Thymus (tissue), 11 donors: ENCODE measurements around the gene MAN2C1. TPM values are rescaled to one million over a fixed set of nuclear protein-coding genes. Genes with fewer than 3 reads are reported as not detected.
A peak's percentile ranks its signal among the peaks of the same experiment; 100 is the strongest.
"Not testable (repeated sequence)": the region's sequence is repeated elsewhere in the genome, so short reads cannot be mapped to it uniquely, and the experiment has no call there.

Source experiments
- DNase-seq, 9 donors: peaks; one replicate each; pipeline ENCODE4 v3.0.0-alpha.2; 2013; ENCODE audit warnings: low spot score in 9 of 9, low read depth in 6 of 9, missing footprints in 1 of 9
- H3K27ac ChIP-seq, 2 donors: one replicate each; pipeline ENCODE4 v1.5.1; 2013; ENCODE audit warnings: control low read depth in 1 of 2, low read depth in 1 of 2, low read length in 1 of 2, mild to moderate bottlenecking in 1 of 2, moderate library complexity in 1 of 2
- H3K27me3 ChIP-seq, 2 donors: one replicate each; pipeline ENCODE4 v1.5.1; 2013; ENCODE audit warnings: low read length in 1 of 2; ENCODE audit not compliant: control insufficient read depth in 2 of 2, insufficient read depth in 1 of 2
- H3K36me3 ChIP-seq, 2 donors: one replicate each; pipeline ENCODE4 v1.5.1; 2013; ENCODE audit warnings: low read length in 1 of 2, mild to moderate bottlenecking in 1 of 2, moderate library complexity in 1 of 2; ENCODE audit not compliant: control insufficient read depth in 2 of 2, insufficient read depth in 2 of 2
- H3K4me1 ChIP-seq, 2 donors: one replicate each; pipeline ENCODE4 v1.5.1; 2013; ENCODE audit warnings: low read length in 2 of 2; ENCODE audit not compliant: control insufficient read depth in 2 of 2, insufficient read depth in 2 of 2
- H3K4me3 ChIP-seq, 2 donors: one replicate each; pipeline ENCODE4 v1.5.1; 2013; ENCODE audit warnings: low read length in 2 of 2, control low read depth in 1 of 2, mild to moderate bottlenecking in 1 of 2
- H3K9me3 ChIP-seq, 2 donors: one replicate each; pipeline ENCODE4 v1.5.1; 2013; ENCODE audit warnings: low read length in 1 of 2, mild to moderate bottlenecking in 1 of 2; ENCODE audit not compliant: control insufficient read depth in 2 of 2, insufficient read depth in 1 of 2
- WGBS: extraction: QIAGEN DNeasy Blood & Tissue Kit; methylation state at CpG from one replicate; pipeline ENCODE4 v1.1.7; 2013; 5-methylcytosine and 5-hydroxymethylcytosine counted together
- polyA plus RNA-seq: library from polyadenylated mRNA; stranded (reverse); fragments of 200-250 nt; gene quantifications from one replicate; pipeline ENCODE4 v1.2.3, GENCODE V29; 2013
- total RNA-seq: library from RNA; stranded (reverse); fragments of 120-200 nt; gene quantifications from one replicate; pipeline ENCODE4 v1.2.4, GENCODE V29; 2013
- donor health status: healthy.

Gene MAN2C1
- total and polyA plus RNA-seq, 2 donors: 64.3 to 280 TPM

GRCh38 chr15:75339531-75340240 lies 28.7 kb downstream of the MAN2C1 start:
- no peak for DNase-seq
- H3K4me3 ChIP-seq: no peak overlapping the region

GRCh38 chr15:75338661-75339240 lies 29.7 kb downstream of the MAN2C1 start:
- peaks cover 23 to 31% of the 10 kb centered on the region in 2 donors for H3K36me3 ChIP-seq
- no peak overlapping the region for H3K4me3 ChIP-seq
- no peak for DNase-seq
- H3K27ac ChIP-seq: no peak overlapping the region
- no peaks in the 10 kb centered on the region for H3K9me3 ChIP-seq
- WGBS: 98% methylated on average over 11 of the region's 11 CpGs
- H3K27me3 ChIP-seq: no peaks in the 10 kb centered on the region
- peaks cover 8 to 10% of the 10 kb centered on the region in 2 donors for H3K4me1 ChIP-seq

More at GRCh38 chr15:75339531-75340240, 28.7 kb downstream of the MAN2C1 start:
- Histone ChIP-seq H3K36me3 (peaks cover 23 to 31% of the 10 kb centered on the region in 2 donors), H3K9me3 (no peaks in the 10 kb centered on the region), H3K27me3 (no peaks in the 10 kb centered on the region), H3K4me1 (peaks cover 8 to 10% of the 10 kb centered on the region in 2 donors), H3K27ac (no peak overlapping the region)
- WGBS: 99% methylated on average over 13 of the region's 13 CpGs

DNA sequence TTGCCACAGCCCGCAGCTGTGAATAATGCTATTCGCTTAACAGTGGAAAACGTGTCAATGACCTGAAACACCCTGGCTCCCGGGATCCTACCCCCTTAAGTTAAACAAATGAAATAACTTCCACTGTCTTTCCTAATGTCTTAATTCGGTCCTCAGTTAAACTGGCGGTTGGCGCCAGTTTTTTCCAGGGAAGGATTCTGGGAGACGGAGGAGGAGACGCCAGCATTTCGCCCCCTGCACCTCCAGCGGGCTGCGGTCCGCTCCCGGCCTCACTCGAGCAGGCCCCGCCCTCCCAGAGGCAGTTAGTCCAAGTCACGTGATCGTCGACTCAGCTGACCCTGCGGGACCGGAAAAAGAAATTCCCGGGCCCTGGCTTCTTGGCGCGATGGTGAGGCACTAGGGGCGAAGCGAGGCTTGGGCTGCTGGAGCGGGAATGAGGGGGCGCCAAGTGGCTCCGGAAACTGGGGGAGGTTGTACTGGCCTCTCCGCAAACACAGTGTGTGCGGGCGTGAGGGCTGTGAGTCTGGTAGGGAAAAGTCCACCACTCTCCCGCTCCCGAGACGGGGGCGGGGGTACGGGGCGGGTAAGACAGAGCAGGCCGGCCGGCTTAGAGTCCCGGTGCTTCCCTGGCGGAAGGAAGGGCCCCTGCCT lies 32.6 kb downstream of the MAN2C1 start, which contains the start of gene COMMD4:
TSS of gene COMMD4 (plus strand) at position 359 of the 651 bp plus-strand sequence. CDS start at position 386, 27 bp downstream.
- WGBS: 1% methylated on average over 42 of the region's 42 CpGs
- no peaks in the 10 kb centered on the region for H3K9me3 ChIP-seq
- DNase-seq: peak; percentile 64 to 90 (median 77)
- H3K4me1 ChIP-seq: peaks cover 8 to 10% of the 10 kb centered on the region in 2 donors
- H3K36me3 ChIP-seq: peaks cover 13 to 24% of the 10 kb centered on the region in 2 donors
- peak within 1 kb of the TSS; percentile 62 to 68 for H3K4me3 ChIP-seq
- peak within 1 kb of the TSS; percentile 22 to 73 for H3K27ac ChIP-seq
- H3K27me3 ChIP-seq: no peaks in the 10 kb centered on the region

- Histone ChIP-seq H3K36me3 (peaks cover 12 to 19% of the 10 kb centered on the region in 2 donors), H3K9me3 (no peaks in the 10 kb centered on the region), H3K4me1 (peaks cover 8 to 10% of the 10 kb centered on the region in 2 donors), H3K27me3 (no peaks in the 10 kb centered on the region), H3K4me3 (peak overlapping the region; percentile 62 to 68), H3K27ac (no peak overlapping the region)
- 35% methylated on average over 3 of the region's 3 CpGs for WGBS
- peak in 1 of 9 donors; percentile 7 for DNase-seq
Measured at GRCh38 chr15:75335313-75335704, 33.1 kb downstream of the MAN2C1 start.

GRCh38 chr15:75333654-75334419 lies 34.6 kb downstream of the MAN2C1 start:
- 97% methylated on average over 15 of the region's 15 CpGs for WGBS
- H3K9me3 ChIP-seq, H3K4me3 ChIP-seq, H3K36me3 ChIP-seq, H3K27ac ChIP-seq, H3K27me3 ChIP-seq, DNase-seq: not testable (repeated sequence)
- peaks cover 8 to 10% of the 10 kb centered on the region in 2 donors for H3K4me1 ChIP-seq

- not testable (repeated sequence) for H3K27ac ChIP-seq, H3K9me3 ChIP-seq
Measured at GRCh38 chr15:75332093-75332492, 36.3 kb downstream of the MAN2C1 start.

DNA sequence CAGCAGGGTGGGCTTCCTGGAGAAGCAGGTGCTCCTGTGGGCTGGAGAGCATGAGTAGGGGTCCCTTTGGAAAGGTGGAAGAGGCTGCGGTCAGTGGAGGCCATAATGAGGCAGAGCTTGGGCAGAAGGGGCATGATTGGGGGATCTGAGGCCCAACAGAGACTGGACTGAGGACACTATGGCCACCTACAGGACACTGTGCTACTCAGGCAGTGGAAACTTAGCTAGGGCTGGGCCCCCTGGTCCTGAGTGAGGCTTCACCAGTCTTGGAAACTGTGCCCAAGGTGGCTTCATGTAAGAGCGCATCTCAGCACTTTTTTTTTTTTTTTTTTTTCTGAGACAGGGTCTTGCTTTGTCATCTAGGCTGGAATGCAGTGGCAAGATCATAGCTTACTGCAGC lies 38.8 kb downstream of the MAN2C1 start:
- no peaks in the 10 kb centered on the region for H3K4me1 ChIP-seq

More at GRCh38 chr15:75332093-75332492, 36.3 kb downstream of the MAN2C1 start:
- H3K36me3 ChIP-seq, H3K4me3 ChIP-seq, DNase-seq, H3K27me3 ChIP-seq: not testable (repeated sequence)
- peaks cover 8 to 10% of the 10 kb centered on the region in 2 donors for H3K4me1 ChIP-seq
- WGBS: 93% methylated on average over 7 of the region's 7 CpGs

GRCh38 chr15:75328493-75329314 lies 39.7 kb downstream of the MAN2C1 start:
- Histone ChIP-seq H3K27ac (no peak overlapping the region), H3K4me3 (no peak overlapping the region), H3K9me3 (no peaks in the 10 kb centered on the region), H3K4me1 (no peaks in the 10 kb centered on the region), H3K36me3 (no peaks in the 10 kb centered on the region), H3K27me3 (no peaks in the 10 kb centered on the region)
- WGBS: 77% methylated on average over 10 of the region's 10 CpGs
- no peak for DNase-seq

More for the DNA sequence above, 38.8 kb downstream of the MAN2C1 start:
- Histone ChIP-seq H3K27me3 (no peaks in the 10 kb centered on the region), H3K9me3 (no peaks in the 10 kb centered on the region), H3K4me3 (no peak overlapping the region), H3K36me3 (no peaks in the 10 kb centered on the region), H3K27ac (no peak overlapping the region)
- 98% methylated on average over 2 of the region's 2 CpGs for WGBS
- no peak for DNase-seq
